Stromal cell of bone marrow (primary cell): ENCODE data around the gene ST6GAL1.
"Not testable (repeated sequence)": the region's sequence is repeated elsewhere in the genome, so short reads cannot be mapped to it uniquely, and the experiment has no call there.

ENCODE experiments used
- DNase-seq: peaks from one replicate; pipeline ENCODE4 v3.0.0-alpha.2; 2012; ENCODE audit warnings: low read depth

Gene ST6GAL1

DNA sequence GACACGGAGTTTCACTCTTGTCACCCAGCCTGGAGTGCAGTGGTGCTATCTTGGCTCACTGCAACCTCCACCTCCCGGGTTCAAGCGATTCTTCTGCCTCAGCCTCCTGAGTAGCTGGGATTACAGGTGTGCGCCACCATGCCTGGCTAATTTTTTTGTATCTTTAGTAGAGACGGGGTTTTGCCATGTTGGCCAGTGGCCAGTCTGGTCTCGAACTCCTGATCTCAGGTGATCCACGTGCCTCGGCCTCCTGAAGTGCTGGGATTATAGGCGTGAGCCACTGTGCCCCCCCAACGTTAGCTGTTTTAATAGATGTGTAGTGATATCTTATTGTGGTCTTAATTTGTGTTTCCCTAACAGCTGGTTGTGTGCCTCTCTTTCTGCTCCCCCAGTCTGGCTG is 40.8 kb downstream of the ST6GAL1 start:
- DNase-seq: not testable (repeated sequence)

DNA sequence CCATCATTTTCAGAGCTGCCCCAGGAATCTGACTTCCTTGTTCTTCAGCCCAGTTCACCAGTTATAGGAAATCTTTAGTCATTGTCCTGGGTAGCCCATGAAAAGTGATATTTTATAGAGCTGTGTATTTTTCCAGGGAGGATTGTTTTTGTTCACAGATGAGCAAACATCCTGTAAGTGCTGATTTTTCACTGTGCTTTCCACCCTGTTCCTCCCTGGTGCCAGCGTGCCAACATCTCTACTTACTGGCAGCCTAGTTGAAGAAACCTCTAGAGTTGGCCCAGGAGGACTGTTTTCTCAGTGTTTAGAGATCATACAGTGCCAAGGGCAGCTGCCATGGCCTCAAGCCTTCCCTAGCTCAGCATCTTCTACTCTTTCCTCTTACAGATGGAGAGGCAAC is 41.3 kb downstream of the ST6GAL1 start:
- no peak for DNase-seq

- DNase-seq: no peak
Measured at GRCh38 chr3:186973702-186974101, 43.4 kb downstream of the ST6GAL1 start.

DNA sequence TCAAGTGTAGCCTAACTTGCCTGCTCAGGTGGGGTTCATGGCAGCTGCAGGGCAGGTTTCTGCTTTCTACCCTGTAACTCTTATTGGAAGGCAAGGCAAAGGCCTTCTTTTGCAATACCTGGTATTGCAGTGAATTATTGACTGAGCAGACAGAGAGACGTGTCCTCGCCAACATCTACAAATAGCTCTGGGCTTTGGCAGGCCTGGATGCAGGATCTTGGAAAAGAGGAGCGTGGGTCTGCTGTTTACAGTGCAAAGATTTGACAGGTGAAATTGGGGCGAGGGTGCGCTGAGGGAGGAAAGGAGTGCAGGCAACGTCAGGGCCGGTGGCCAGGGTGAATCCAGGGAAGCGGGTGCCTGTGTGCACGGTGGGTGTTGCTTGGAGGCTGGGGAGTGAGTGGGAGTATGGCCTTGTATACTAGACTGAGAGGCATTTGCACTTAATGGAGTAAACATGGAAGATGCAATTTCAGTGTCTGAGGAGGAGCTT is 44.5 kb downstream of the ST6GAL1 start:
- DNase-seq: no peak

GRCh38 chr3:186975726-186976125 is 45.4 kb downstream of the ST6GAL1 start:
- DNase-seq: no peak

GRCh38 chr3:186976837-186977750 is 46.8 kb downstream of the ST6GAL1 start:
- peak; percentile 57 for DNase-seq

DNA sequence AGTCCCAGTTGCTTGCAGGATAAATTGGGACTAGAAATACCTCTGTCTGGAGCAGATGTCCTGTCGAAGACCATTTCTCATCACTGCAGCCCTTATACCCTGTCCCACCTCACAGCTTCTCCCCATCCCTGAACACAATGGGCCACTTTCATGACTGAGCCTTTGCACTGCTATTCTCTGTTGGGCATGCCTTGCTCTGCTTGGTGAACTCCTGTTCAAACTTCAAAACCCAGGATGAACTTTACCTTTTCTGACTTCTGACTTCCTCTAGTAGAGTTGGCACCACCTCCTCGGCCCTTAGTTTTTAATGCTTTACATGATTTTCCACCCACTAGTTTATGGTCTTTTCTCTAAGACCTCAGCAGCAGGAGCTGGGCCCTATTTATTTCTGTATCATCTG is 48.4 kb downstream of the ST6GAL1 start:
- no peak for DNase-seq

- no peak for DNase-seq
Measured at GRCh38 chr3:186979852-186980251, 49.5 kb downstream of the ST6GAL1 start.

DNA sequence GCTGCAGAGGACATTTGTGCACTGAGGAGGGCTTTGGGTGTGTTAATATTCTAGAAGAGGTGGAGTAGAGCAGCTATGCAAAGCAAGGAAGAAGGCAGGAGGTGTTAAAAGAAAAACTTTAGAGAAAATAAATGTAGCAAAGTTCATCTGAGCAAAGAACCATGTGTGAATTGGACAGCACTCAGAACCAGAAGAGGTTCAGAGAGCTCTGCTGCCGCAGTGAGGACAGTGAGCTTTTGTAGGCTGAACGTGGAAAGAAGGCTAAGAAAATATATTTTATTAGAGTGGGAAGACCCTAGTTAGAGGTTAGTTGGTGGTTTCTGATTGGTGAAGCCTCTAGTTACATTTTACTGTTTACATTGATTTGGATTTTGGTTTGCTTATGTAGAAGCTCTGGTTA is 50.7 kb downstream of the ST6GAL1 start:
- DNase-seq: no peak

DNA sequence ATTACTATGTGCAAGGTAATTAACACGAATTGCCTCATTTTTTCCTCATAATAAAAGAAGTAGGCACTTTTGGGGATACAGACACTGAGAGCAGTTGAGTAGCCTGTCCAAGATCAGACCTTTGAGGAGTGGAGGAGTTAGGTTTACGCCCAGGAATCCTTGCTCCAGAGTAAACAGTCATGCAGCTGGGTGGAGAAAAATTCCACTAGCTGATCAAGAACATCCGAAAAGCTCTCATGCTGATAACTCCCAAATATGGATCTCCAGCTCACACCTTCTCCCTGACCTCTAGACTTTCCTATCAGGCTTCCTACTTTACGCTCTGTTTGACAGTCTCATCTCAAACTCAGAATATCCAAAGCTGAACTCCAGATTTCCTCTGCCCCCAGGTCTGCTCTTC is 53.3 kb downstream of the ST6GAL1 start:
- DNase-seq: no peak

GRCh38 chr3:186984064-186984463 is 53.7 kb downstream of the ST6GAL1 start:
- no peak for DNase-seq

DNA sequence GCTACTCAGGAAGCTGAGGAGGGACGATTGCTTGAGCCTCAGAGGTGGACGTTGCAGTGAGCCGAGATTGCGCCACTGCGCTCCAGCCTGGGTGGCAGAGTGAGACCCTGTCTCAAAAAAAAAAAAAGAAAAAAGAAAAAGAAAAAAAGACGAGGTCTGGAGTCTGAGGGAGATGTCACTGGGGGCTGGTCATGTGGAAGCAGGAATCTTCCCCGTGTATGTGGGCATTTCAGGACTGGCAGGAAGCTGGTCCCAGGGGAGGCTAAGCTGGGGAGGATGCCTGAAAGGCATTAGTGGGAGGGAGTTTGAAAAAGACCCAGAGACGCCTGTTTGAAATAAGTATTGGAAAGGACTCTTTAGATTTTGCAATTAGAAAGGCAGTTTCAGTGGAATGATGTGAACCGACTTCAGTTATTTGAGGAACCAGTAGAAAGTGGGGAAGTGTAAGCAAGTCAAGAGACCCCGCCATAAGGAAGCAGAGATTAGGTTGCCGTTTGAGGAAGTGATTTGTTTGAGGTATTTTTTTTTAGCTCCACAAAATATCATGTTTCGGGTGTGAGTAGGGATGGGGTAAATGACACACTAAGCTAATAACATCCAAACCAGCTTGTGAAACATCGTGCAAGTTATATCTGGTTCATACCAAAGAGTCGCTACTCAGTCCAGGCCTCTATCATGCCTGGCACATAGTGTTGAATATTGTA is 55.5 kb downstream of the ST6GAL1 start:
- no peak for DNase-seq

GRCh38 chr3:186986406-186986805 is 56.1 kb downstream of the ST6GAL1 start:
- DNase-seq: no peak

GRCh38 chr3:186986816-186987215 is 56.5 kb downstream of the ST6GAL1 start:
- no peak for DNase-seq

DNA sequence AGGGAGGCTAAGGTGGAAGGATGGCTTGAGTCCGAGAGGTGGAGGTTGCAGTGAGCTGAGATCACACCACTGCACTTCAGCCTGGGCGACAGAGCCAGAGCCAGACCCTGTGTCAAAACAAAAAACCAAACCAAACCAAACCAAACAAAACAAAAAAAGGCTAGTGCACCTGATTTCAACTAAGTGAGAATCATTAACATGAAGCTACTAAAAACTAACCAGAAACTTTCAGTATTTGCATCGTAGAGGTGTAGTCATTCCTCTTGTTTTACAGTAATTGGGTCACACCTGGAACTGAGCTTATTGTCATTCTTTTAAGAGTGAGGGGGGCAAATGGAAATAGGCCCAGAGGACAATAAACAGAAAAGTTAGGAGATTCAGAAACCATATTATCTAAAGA is 58.5 kb downstream of the ST6GAL1 start:
- no peak for DNase-seq

GRCh38 chr3:186989429-186989828 is 59.1 kb downstream of the ST6GAL1 start:
- DNase-seq: no peak

GRCh38 chr3:186990277-186990676 is 60.0 kb downstream of the ST6GAL1 start:
- DNase-seq: no peak

DNA sequence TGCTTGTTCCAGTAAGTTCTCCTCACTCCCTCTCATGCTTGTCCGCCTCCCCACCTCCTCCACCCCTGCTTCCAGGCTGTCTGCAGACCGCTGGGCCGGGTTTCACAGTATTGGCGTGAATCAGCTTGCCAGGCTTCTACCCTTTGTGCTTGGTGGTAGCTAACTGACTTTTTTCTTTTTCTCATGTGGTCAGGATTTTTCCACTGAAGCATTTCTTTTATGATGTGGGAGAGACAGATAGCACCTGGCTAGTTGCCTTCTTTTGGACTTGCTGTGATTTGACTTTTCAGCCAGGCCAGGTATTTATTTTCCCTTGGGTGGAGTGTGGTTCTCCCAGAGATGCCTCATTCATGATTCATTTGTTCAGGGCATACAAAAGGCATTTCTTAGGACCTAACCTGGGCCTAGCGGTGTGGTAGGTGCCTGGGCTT is 60.6 kb downstream of the ST6GAL1 start:
- no peak for DNase-seq

DNA sequence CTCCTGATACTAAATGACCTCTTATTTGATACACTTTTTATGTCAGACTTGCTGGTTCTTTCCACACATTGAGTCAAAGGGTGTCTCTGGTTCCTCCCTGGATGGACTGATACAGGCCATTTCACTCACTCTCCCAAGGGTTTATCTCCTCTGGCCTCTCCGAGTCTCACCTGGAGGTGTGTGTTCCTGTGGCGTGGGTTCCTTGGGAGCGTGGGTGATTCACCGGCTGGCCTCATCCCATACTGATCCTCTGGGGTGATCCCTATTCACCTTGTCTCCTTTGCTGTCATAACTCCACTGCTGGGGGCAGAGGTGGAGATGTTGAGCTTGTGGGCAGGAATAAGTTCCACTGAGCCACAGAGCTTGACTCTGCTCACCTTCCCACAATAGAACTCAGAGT is 61.1 kb downstream of the ST6GAL1 start:
- DNase-seq: no peak

DNA sequence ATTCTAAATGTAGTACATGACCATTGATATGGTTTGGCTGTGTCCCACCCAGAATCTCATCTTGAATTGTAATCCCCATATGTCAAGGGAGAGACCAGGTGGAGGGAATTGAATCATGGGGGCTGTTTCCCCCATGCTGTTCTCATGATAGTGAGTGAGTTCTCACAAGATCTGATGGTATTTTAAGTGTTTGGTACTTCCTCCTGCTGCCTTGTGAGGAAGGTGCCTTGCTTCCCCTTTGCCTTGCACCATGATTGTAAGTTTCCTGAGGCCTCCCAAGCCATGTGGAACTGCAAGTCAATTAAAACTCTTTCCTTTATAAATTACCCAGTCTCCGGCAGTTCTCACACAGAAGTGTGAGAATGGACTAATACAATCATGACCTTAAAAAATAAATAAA is 61.8 kb downstream of the ST6GAL1 start:
- DNase-seq: not testable (repeated sequence)

- DNase-seq: no peak
Measured at GRCh38 chr3:186993210-186993782, 63.0 kb downstream of the ST6GAL1 start.

GRCh38 chr3:186994000-186994955 is 64.0 kb downstream of the ST6GAL1 start:
- DNase-seq: no peak
